HTERT RPE-1 (cell line): Measurements from ENCODE around the gene HIF1A.
"Not testable (repeated sequence)": the region's sequence is repeated elsewhere in the genome, so short reads cannot be mapped to it uniquely, and the experiment has no call there.

ENCODE experiments used
- in situ Hi-C: fragments of 300-500 bp; cut with MboI; formaldehyde crosslinking; loops from 4 replicates; pipeline ENCODE4 v1.14.3; 2020; ENCODE audit warnings: low sequenced_read_pairs

The HIF1A gene

GRCh38 chr14:61744238-61744637, 48.9 kb downstream of the HIF1A start:
- in situ Hi-C loops = no loop called here

- in situ Hi-C loops = not testable (repeated sequence)
Observed at GRCh38 chr14:61746346-61746745, 51.0 kb downstream of the HIF1A start.

DNA sequence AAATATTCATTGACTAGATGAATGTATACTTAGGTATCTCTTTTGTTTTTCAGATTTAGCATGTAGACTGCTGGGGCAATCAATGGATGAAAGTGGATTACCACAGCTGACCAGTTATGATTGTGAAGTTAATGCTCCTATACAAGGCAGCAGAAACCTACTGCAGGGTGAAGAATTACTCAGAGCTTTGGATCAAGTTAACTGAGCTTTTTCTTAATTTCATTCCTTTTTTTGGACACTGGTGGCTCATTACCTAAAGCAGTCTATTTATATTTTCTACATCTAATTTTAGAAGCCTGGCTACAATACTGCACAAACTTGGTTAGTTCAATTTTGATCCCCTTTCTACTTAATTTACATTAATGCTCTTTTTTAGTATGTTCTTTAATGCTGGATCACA, 51.6 kb downstream of the HIF1A start:
- in situ Hi-C loops = no loop called here

DNA sequence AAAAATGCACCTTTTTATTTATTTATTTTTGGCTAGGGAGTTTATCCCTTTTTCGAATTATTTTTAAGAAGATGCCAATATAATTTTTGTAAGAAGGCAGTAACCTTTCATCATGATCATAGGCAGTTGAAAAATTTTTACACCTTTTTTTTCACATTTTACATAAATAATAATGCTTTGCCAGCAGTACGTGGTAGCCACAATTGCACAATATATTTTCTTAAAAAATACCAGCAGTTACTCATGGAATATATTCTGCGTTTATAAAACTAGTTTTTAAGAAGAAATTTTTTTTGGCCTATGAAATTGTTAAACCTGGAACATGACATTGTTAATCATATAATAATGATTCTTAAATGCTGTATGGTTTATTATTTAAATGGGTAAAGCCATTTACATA, 52.0 kb downstream of the HIF1A start:
- in situ Hi-C loops = no loop called here

- in situ Hi-C loops = no loop called here
Observed at GRCh38 chr14:61749264-61749663, 54.0 kb downstream of the HIF1A start.

GRCh38 chr14:61749867-61750266, 54.6 kb downstream of the HIF1A start:
- in situ Hi-C loops = no loop called here

GRCh38 chr14:61750708-61751474, 55.6 kb downstream of the HIF1A start:
- in situ Hi-C loops = no loop called here

GRCh38 chr14:61751475-61751989, 56.2 kb downstream of the HIF1A start:
- in situ Hi-C loops = no loop called here

- in situ Hi-C loops = no loop called here
Observed at GRCh38 chr14:61752626-61753025, 57.3 kb downstream of the HIF1A start.

DNA sequence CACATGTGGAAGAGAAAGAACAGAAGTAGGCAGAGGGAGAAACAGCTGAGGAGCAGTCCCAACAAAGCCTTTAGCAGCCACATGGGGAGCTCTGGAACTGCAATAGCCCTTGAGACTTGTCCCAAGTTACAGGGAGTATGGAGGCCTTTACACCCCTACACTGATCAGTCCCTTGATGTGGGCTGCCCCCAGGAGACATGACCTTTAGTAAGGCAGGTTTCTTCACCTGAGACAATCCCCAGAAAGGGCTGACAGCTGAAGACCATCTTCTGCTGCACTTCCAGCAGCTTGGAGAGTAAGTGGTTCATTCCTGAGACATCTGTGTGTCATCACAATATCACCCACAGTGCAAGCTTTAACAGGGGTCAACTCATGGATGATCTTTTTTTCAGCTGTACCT, 58.3 kb downstream of the HIF1A start:
- in situ Hi-C loops = no loop called here

GRCh38 chr14:61754627-61755381, 59.5 kb downstream of the HIF1A start:
- in situ Hi-C loops = no loop called here

DNA sequence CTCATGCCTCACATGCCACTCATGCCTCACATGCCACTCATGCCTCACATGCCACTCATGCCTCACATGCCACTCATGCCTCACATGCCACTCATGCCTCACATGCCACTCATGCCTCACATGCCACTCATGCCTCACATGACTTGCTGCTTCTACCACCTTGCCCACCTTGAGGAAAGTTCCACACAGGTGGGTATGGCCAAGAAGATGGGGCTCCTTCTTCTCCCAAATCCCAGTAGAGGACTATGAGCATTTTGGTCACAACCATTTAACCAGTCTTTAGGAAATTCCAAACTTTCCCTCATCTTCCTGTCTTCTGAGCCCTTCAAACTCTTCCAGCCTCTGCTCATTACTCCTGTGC, 60.0 kb downstream of the HIF1A start:
- in situ Hi-C loops = not testable (repeated sequence)

- in situ Hi-C loops = no loop called here
Observed at GRCh38 chr14:61756135-61756534, 60.8 kb downstream of the HIF1A start.

DNA sequence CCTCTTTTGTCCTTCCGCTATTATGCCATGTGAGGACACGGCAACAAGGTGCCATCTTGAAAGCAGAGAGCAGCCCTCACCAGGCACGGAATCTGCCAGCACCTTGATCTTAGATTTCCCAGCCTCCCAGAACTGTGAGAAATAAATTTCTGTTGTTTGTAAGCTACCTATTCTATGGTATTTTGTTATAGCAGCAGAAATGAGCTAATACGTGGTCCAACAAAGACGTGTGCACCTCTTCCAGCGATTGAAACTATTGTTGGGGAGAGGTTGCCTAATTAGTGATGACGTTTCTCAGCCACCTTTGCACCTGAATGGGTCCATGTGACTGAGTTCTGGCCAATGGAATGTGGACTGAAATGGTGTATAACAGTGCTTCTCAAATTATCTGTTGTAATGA, 64.6 kb downstream of the HIF1A start:
- in situ Hi-C loops = no loop called here

- in situ Hi-C loops = no loop called here
Observed at GRCh38 chr14:61761557-61761956, 66.2 kb downstream of the HIF1A start.

GRCh38 chr14:61761959-61762786, 66.9 kb downstream of the HIF1A start, which contains the start of gene SNAPC1:
Gene SNAPC1, plus strand, starts transcription at chr14:61762420. Its CDS starts 41 bp downstream, at chr14:61762461.
- in situ Hi-C loops = no loop called here

DNA sequence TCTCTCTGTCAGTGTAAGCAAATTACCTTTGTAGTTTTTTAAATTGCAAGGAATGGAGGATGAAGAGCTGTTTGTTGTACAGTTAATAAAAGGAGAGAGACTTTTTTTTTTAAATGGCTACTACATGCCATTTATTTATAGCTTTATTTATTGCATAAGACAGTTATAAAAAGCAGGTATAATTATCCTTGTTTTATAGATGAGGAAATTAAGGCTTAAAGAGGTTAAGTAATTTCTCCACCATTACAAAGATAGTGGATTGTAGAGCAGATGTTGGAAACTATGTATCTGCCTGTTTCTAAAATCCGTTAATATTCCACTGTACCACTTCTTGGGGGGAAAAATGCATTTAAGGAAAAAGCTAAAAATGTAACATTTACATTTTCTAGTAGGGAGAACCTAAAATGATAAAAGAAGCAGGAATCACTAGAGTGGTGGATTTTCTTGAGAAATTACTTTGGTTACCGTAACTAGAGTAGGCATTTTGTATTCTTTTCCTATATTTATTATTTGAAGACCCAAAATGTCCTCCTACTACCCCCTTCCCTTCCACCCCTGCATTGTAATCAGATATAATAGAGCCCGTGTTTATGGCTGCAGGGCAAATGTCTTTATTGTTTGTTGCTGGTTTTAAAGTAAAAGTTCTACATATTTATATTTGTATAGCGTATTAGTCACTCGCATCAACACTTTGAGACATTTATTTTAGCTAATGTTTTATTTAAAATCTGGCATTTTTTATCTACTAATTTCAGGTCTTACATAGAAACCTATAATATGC, 69.2 kb downstream of the HIF1A start:
- in situ Hi-C loops = no loop called here

DNA sequence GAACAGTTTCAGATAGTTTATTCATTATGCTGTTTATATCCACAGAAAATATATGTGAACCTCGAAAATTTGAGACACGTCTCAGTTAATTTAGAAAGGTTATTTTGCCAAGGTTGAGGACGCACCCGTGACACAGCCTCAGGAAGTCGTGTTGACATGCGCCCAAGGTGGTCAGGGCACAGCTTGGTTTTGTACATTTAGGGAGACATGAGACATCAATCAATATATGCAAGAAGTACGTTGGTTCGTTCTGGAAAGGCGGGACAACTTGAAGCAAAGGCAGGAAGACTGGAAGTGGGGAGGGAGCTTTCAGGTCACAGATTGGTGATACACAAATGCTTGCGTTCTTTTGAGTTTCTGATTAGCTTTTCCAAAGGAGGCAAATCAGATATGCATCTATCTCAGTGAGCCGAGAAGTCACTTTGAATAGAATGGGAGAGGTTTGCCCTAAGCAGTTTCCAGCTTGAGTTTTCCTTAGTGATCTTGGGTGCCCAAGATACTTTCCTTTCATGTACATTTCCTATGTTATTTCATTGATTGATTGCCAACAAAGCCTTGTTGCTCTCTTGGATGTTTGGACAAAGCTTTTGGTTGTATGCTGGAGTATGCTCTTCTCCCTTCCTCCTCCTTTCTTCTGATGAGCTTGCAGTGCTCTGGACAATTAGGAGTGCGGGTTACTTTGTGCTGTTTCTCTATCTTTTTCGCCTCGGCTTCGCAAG, 70.1 kb downstream of the HIF1A start:
- in situ Hi-C loops = no loop called here

DNA sequence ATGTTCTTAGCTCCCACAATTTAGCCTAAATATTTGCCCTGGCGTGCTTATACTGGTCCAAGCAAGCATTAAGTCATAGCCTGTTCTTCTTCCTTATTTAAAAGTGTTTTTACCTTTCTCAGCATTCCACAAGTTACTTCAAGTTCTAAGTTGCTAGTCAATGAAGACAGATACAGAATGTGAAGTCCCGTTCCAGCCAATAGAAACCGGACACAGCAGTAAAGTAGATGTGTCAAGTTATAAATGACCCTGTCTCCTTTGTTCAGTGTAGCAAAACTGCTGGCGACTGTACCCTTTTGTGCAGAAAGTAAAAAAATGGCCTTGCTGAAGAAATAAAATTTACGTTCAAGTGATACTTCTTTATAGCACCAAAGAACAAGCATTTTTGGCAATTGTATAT, 70.8 kb downstream of the HIF1A start:
- in situ Hi-C loops = no loop called here

DNA sequence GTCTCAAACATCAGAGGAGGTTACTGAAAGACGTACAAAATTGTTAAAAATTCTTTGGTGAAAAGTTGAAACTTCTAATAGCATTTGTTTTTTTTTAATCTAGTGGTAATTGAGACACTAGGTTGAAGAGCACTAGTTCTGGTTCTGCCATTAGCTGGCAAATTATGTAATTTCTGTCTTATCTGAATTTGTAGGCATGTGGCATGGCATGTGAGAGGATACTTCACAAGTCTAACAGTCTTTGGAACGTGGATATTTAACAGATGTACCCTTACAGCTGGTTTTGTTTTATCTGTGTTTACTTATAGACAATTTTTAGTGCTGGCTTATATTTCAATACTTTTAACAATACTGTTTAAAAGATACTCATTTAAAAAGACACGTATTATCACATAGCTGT, 72.9 kb downstream of the HIF1A start:
- in situ Hi-C loops = no loop called here
